ENCODE data around the gene PASK.

DNA sequence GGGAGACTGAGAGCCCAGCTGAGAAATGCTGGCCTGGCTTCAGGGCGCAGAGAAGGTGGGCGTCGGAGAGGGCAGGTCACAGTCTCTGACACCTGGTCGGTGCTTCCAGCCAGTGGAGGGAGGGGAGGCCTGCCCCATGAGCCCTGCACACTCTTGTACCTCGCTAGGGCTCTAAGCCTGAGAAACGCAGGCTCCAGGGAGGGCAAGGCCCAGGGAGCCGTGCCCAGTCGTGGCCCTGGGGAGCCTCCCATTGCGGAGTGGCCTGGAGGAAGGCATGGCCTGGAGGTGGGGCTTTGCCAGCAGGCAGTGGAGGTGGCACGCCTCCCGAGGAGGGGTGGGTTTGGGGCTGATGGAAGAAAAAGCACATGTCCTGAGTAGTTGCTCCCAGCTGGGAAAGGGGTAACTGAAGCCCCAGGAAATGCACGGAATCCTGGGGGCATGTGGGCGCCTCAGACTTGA lies 86.2 kb downstream of the PASK start:
- no peak for TF ChIP-seq EZH2 (IDR thresholded peaks at IDR 0.05)
- TF ChIP-seq POLR2AphosphoS5 (IDR thresholded peaks at IDR 0.05; ENCODE audit: borderline replicate concordance, low read depth, low read length) = no peak
